MCF 10A (cell line): ENCODE results near the gene SLC9A8. TPM values are rescaled to one million over a fixed set of nuclear protein-coding genes. Genes with fewer than 3 reads are reported as not detected.
A peak's percentile ranks its signal among the peaks of the same experiment; 100 is the strongest.

Source experiments
- BruUV-seq: library from RNA; stranded (reverse); fragments of 400-500 nt; replicated peaks from 2 replicates; lab custom pipeline; 2021; lab: Mats Ljungman, UMichigan
- CTCF ChIA-PET: fragments of 300-600 bp; sonication (Branson Sonifier 250); formaldehyde crosslinking; extraction: SDS; loops from one replicate; lab custom pipeline; 2021; ENCODE audit warnings: antibody characterized with exemption, inconsistent platforms; lab: Yijun Ruan, JAX
- POLR2A ChIA-PET: fragments of 300-600, 350-650 bp; sonication (Branson Sonifier 250); formaldehyde crosslinking; extraction: SDS; loops from one replicate; lab custom pipeline; 2020; ENCODE audit warnings: antibody characterized with exemption, inconsistent platforms; lab: Yijun Ruan, JAX
- DNase-seq: peaks from one replicate; pipeline ENCODE4 v3.0.0-alpha.2; 2018; ENCODE audit not compliant: unreplicated experiment
- H3K27ac Mint-ChIP-seq: one replicate; pipeline ENCODE4 v1.8.0; 2022; ENCODE audit warnings: mild to moderate bottlenecking, low read depth, mixed read lengths; ENCODE audit not compliant: unreplicated experiment
- H3K27me3 Mint-ChIP-seq: one replicate; pipeline ENCODE4 v1.8.0; 2022; ENCODE audit warnings: mixed read lengths; ENCODE audit not compliant: insufficient read depth, unreplicated experiment
- H3K36me3 Mint-ChIP-seq: one replicate; pipeline ENCODE4 v1.8.0; 2022; ENCODE audit warnings: mild to moderate bottlenecking, moderate library complexity, mixed read lengths; ENCODE audit not compliant: insufficient read depth, unreplicated experiment
- H3K4me1 Mint-ChIP-seq: one replicate; pipeline ENCODE4 v1.8.0; 2022; ENCODE audit warnings: mixed read lengths; ENCODE audit not compliant: insufficient read depth, unreplicated experiment
- H3K4me3 Mint-ChIP-seq: one replicate; pipeline ENCODE4 v1.8.0; 2022; ENCODE audit warnings: mild to moderate bottlenecking, moderate library complexity, mixed read lengths; ENCODE audit not compliant: unreplicated experiment
- H3K9me3 Mint-ChIP-seq: one replicate; pipeline ENCODE4 v1.8.0; 2022; ENCODE audit warnings: mixed read lengths; ENCODE audit not compliant: unreplicated experiment
- CTCF ChIP-seq: fragments of 200-600 bp; IDR thresholded peaks from one replicate; pipeline ENCODE4 v1.8.0; 2022; ENCODE audit warnings: antibody characterized with exemption, mild to moderate bottlenecking; ENCODE audit not compliant: unreplicated experiment
- intact Hi-C: fragments of 100-400 bp; cut with micrococcal nuclease; formaldehyde crosslinking; loops from 2 replicates; pipeline ENCODE4 v1.14.1; 2022
- total RNA-seq: library from RNA; stranded (reverse); gene quantifications from 2 replicates; pipeline ENCODE4 v1.2.3, GENCODE V29; 2022

The SLC9A8 gene
- total RNA-seq, 1 experiment from 2014 or later: 14.6 TPM

- H3K4me1 Mint-ChIP-seq: peaks cover 14% of the 10 kb centered on the region
- no peak for DNase-seq
- no peaks in the 10 kb centered on the region for H3K27me3 Mint-ChIP-seq
- ChIA-PET POLR2A (interaction anchor here (0.6 to 2.1 kb wide), 5 partner anchors 9 to 581 kb away, joined by 3 to 7 read pairs (median 3); no protein-coding TSS in a partner anchor), CTCF (interaction anchor here (0.5 to 1.2 kb wide), 6 partner anchors 53 to 219 kb away, joined by 3 to 5 read pairs (median 3); no protein-coding TSS in a partner anchor)
- H3K27ac Mint-ChIP-seq: no peak overlapping the region
- no peak for TF ChIP-seq CTCF
- intact Hi-C loops: no loop called here
- no TSS peak for BruUV-seq
- H3K4me3 Mint-ChIP-seq: no peak overlapping the region
- no peaks in the 10 kb centered on the region for H3K9me3 Mint-ChIP-seq
- peaks cover 35% of the 10 kb centered on the region for H3K36me3 Mint-ChIP-seq
These were observed 18.6 kb downstream of the SLC9A8 start for GRCh38 chr20:49831022-49831769.

- Mint-ChIP-seq H3K27ac (peak overlapping the region; percentile 59), H3K4me1 (peaks cover 14% of the 10 kb centered on the region), H3K36me3 (peaks cover 31% of the 10 kb centered on the region), H3K4me3 (no peak overlapping the region), H3K9me3 (no peaks in the 10 kb centered on the region), H3K27me3 (no peaks in the 10 kb centered on the region)
- intact Hi-C loops: no loop called here
- TF ChIP-seq CTCF: no peak
- DNase-seq: no peak
- no TSS peak for BruUV-seq
- CTCF ChIA-PET: interaction anchor here (0.7 to 7.2 kb wide), 4 partner anchors 16 to 151 kb away, joined by 3 to 63 read pairs (median 4); no protein-coding TSS in a partner anchor
- POLR2A ChIA-PET: interaction anchor here (0.6 to 2.8 kb wide), 7 partner anchors 10 to 582 kb away, joined by 3 to 9 read pairs (median 3); partner anchors contain the start of gene SLC9A8
These were observed 19.4 kb downstream of the SLC9A8 start for GRCh38 chr20:49831770-49832631.

GRCh38 chr20:49832632-49833327 lies 20.2 kb downstream of the SLC9A8 start:
- intact Hi-C loops: no loop called here
- peak; percentile 77 for DNase-seq
- ChIA-PET POLR2A (interaction anchor here (0.7 to 2.8 kb wide), 5 partner anchors 13 to 315 kb away, joined by 3 to 9 read pairs (median 3); partner anchors contain the start of gene SLC9A8), CTCF (interaction anchor here (0.7 to 19.0 kb wide), 5 partner anchors 15 to 1839 kb away, joined by 3 to 354 read pairs (median 3); no protein-coding TSS in a partner anchor)
- no peaks in the 10 kb centered on the region for H3K9me3 Mint-ChIP-seq
- TF ChIP-seq CTCF: no peak
- H3K27me3 Mint-ChIP-seq: no peaks in the 10 kb centered on the region
- peaks cover 27% of the 10 kb centered on the region for H3K36me3 Mint-ChIP-seq
- H3K27ac Mint-ChIP-seq: peak overlapping the region; percentile 59
- BruUV-seq: no TSS peak
- H3K4me1 Mint-ChIP-seq: peaks cover 14% of the 10 kb centered on the region
- no peak overlapping the region for H3K4me3 Mint-ChIP-seq
